Neural cell (in vitro differentiated cells): Measurements from ENCODE around the gene CIB4.

ENCODE experiments used
- CTCF ChIP-seq: fragments of 450-650 bp; IDR thresholded peaks from 2 replicates; pipeline ENCODE4 v1.5.1; 2014; ENCODE audit warnings: antibody characterized with exemption, mild to moderate bottlenecking, moderate library complexity; ENCODE audit not compliant: poor library complexity, severe bottlenecking
- EZH2 ChIP-seq: fragments of 200-600, 300-800 bp; shearing (Covaris generic), sonication (generic); IDR thresholded peaks from 2 replicates; pipeline ENCODE4 v1.6.1; 2014; ENCODE audit warnings: antibody characterized with exemption, low read length, borderline replicate concordance, mild to moderate bottlenecking; ENCODE audit not compliant: insufficient read depth, poor library complexity, severe bottlenecking
- POLR2AphosphoS5 ChIP-seq: IDR thresholded peaks from 2 replicates; pipeline ENCODE4 v1.6.1; 2012
- RAD21 ChIP-seq: fragments of 450-650 bp; conservative IDR thresholded peaks from 2 replicates; pipeline ENCODE4 v1.6.1; 2014; ENCODE audit warnings: antibody characterized with exemption, mild to moderate bottlenecking, moderate library complexity
- SMC3 ChIP-seq: fragments of 450-650 bp; conservative IDR thresholded peaks from 2 replicates; pipeline ENCODE4 v1.6.1; 2014; ENCODE audit warnings: antibody characterized with exemption, mild to moderate bottlenecking, moderate library complexity; ENCODE audit not compliant: poor library complexity
- TAF1 ChIP-seq: IDR thresholded peaks from 2 replicates; pipeline ENCODE4 v1.6.1; 2012; ENCODE audit warnings: low read depth

- TF ChIP-seq CTCF (no peak), RAD21 (no peak), POLR2AphosphoS5 (no peak), EZH2 (no peak), TAF1 (no peak), SMC3 (no peak)
Observed at GRCh38 chr2:26555246-26556133, 85.7 kb downstream of the CIB4 start.
